ENCODE data around the gene CCNL1. TPM values are rescaled to one million over a fixed set of nuclear protein-coding genes. Genes with fewer than 3 reads are reported as not detected.

Gene CCNL1
- total RNA-seq, 1 donor from 2014 or later = 133 TPM

DNA sequence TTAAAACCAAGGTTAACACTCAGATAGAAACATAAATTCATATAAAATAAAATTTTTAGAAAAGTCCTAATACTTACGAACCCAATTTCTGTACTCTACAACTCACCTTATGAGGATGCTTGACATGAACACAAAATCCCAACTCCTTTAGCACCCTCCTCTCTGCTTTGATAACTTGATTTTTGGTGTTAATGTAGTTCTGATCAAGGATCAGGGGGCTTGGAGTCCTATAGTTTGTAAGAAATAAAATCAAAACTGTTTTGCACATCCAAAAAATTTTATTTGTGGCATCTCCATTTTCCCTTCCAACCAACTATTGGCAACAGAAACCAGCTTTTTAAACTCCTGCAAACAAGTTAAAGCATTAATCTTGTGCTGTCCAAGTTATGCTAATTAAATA, 7.0 kb downstream of the CCNL1 start:
- H3K27me3 ChIP-seq (ENCODE audit: low read depth) = no peaks in the 10 kb centered on the region
- TF ChIP-seq CTCF (IDR thresholded peaks at IDR 0.05) = no peak
- ATAC-seq (no peak), DNase-seq (no peak)
- peaks cover 100% of the 10 kb centered on the region for H3K36me3 ChIP-seq
- peaks cover 61% of the 10 kb centered on the region for H3K4me1 ChIP-seq
- no peaks in the 10 kb centered on the region for H3K9me3 ChIP-seq
- no peak overlapping the region for H3K4me3 ChIP-seq
- intact Hi-C loops (cut with DNase I) = no loop called here
- H3K27ac ChIP-seq = no peak overlapping the region

DNA sequence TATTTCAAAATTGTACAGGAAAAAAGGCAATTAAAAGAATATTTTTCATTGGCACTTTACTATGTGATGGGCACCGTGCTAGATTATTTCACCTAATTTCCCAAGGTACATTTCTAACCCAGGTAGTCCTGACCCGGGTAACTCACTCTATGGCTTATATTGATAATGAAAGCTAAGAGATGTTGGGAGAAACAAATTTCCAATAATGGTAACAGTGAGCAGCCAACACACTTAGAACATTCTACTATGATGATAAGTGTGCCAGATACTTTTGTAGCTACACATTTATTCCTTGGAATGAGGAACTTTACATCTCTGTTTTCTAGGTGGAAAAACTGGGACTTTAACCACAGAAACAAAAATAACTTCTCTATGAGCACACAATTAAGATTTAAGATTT, 7.5 kb downstream of the CCNL1 start:
- H3K4me3 ChIP-seq = no peak overlapping the region
- peaks cover 100% of the 10 kb centered on the region for H3K36me3 ChIP-seq
- no peaks in the 10 kb centered on the region for H3K9me3 ChIP-seq
- intact Hi-C loops (cut with DNase I) = no loop called here
- no peak for DNase-seq
- H3K27me3 ChIP-seq (ENCODE audit: low read depth) = no peaks in the 10 kb centered on the region
- H3K27ac ChIP-seq = no peak overlapping the region
- no peak for TF ChIP-seq CTCF (IDR thresholded peaks at IDR 0.05)
- H3K4me1 ChIP-seq = peaks cover 56% of the 10 kb centered on the region
- ATAC-seq = no peak

DNA sequence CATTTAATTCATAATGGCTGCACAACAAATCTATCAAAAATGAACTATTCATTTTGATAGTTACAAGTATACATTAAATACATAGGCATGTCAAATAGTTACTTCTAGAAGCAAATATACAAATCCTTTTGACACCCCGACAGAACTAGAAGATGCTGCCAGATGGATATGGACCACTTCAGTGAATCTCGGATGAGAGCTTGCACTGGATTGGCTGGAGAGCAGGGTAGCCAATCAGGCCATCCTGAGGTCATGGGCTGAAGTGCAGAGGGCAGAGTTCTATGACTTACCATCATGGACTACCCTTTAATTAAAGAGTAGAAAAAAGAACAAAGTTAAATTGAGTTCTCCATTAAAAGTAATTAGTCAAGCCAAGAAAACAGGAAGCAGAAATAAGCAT, 8.3 kb downstream of the CCNL1 start:
- peaks cover 48% of the 10 kb centered on the region for H3K4me1 ChIP-seq
- H3K36me3 ChIP-seq = peaks cover 100% of the 10 kb centered on the region
- no peaks in the 10 kb centered on the region for H3K27me3 ChIP-seq (ENCODE audit: low read depth)
- TF ChIP-seq CTCF (IDR thresholded peaks at IDR 0.05) = no peak
- intact Hi-C loops (cut with DNase I) = no loop called here
- H3K4me3 ChIP-seq = no peak overlapping the region
- no peaks in the 10 kb centered on the region for H3K9me3 ChIP-seq
- no peak for DNase-seq
- no peak overlapping the region for H3K27ac ChIP-seq
- ATAC-seq = no peak

- DNase-seq (no peak), ATAC-seq (no peak)
- H3K9me3 ChIP-seq = no peaks in the 10 kb centered on the region
- no peaks in the 10 kb centered on the region for H3K27me3 ChIP-seq (ENCODE audit: low read depth)
- intact Hi-C loops (cut with DNase I) = no loop called here
- peaks cover 100% of the 10 kb centered on the region for H3K36me3 ChIP-seq
- TF ChIP-seq CTCF (IDR thresholded peaks at IDR 0.05) = no peak
- H3K4me3 ChIP-seq = no peak overlapping the region
- no peak overlapping the region for H3K27ac ChIP-seq
- H3K4me1 ChIP-seq = peaks cover 43% of the 10 kb centered on the region
These were observed 8.8 kb downstream of the CCNL1 start for GRCh38 chr3:157151151-157151550.

- no peaks in the 10 kb centered on the region for H3K9me3 ChIP-seq
- ATAC-seq (no peak), DNase-seq (no peak)
- H3K36me3 ChIP-seq = peaks cover 100% of the 10 kb centered on the region
- no peak for TF ChIP-seq CTCF (IDR thresholded peaks at IDR 0.05)
- no peaks in the 10 kb centered on the region for H3K27me3 ChIP-seq (ENCODE audit: low read depth)
- intact Hi-C loops (cut with DNase I) = no loop called here
- no peak overlapping the region for H3K27ac ChIP-seq
- H3K4me3 ChIP-seq = no peak overlapping the region
- peaks cover 24% of the 10 kb centered on the region for H3K4me1 ChIP-seq
These were observed 10.7 kb downstream of the CCNL1 start for GRCh38 chr3:157149136-157149696.

All from lower lobe of right lung (tissue), 2 donors.